Mesendoderm (in vitro differentiated cells): ENCODE measurements around the gene FYN.
"Not testable (repeated sequence)": the region's sequence is repeated elsewhere in the genome, so short reads cannot be mapped to it uniquely, and the experiment has no call there.

Experiments
- DNase-seq: peaks from one replicate; pipeline ENCODE4 v3.0.0; 2013
- H2AK5ac ChIP-seq: 2 replicates; pipeline ENCODE4 v1.6.1; 2013; ENCODE audit warnings: low read length, inconsistent platforms
- H2BK120ac ChIP-seq: 2 replicates; pipeline ENCODE4 v1.6.1; 2013; ENCODE audit warnings: low read depth, mild to moderate bottlenecking, low read length, moderate library complexity, mixed read lengths
- H2BK15ac ChIP-seq: replicated peaks from 2 replicates; pipeline ENCODE4 v1.6.1; 2013; ENCODE audit warnings: low read depth, mild to moderate bottlenecking, moderate library complexity
- H2BK5ac ChIP-seq: 2 replicates; pipeline ENCODE4 v1.6.1; 2013; ENCODE audit warnings: low read length, inconsistent platforms
- H3K18ac ChIP-seq: 2 replicates; pipeline ENCODE4 v1.6.1; 2013; ENCODE audit warnings: mild to moderate bottlenecking, low read length, mixed read lengths
- H3K23ac ChIP-seq: one replicate; pipeline ENCODE4 v1.6.1; 2013; ENCODE audit warnings: low read length
- H3K27ac ChIP-seq: 2 replicates; pipeline ENCODE4 v1.5.1; 2013; ENCODE audit warnings: low read depth, mild to moderate bottlenecking, inconsistent platforms, low read length, moderate library complexity
- H3K27me3 ChIP-seq: 2 replicates; pipeline ENCODE4 v1.6.1; 2013; ENCODE audit warnings: low read length, control low read depth, mild to moderate bottlenecking, inconsistent platforms; ENCODE audit not compliant: insufficient read depth, poor library complexity
- H3K36me3 ChIP-seq: 2 replicates; pipeline ENCODE4 v1.6.1; 2013; ENCODE audit warnings: low read length, inconsistent platforms; ENCODE audit not compliant: control insufficient read depth, insufficient read depth
- H3K4ac ChIP-seq: one replicate; pipeline ENCODE4 v1.6.1; 2013; ENCODE audit warnings: low read depth, mild to moderate bottlenecking, low read length, moderate library complexity
- H3K4me1 ChIP-seq: 2 replicates; pipeline ENCODE4 v1.6.1; 2013; ENCODE audit warnings: low read depth, low read length, inconsistent platforms; ENCODE audit not compliant: control insufficient read depth
- H3K4me2 ChIP-seq: 2 replicates; pipeline ENCODE4 v1.6.1; 2013; ENCODE audit warnings: low read length
- H3K4me3 ChIP-seq: 2 replicates; pipeline ENCODE4 v1.5.1; 2013; ENCODE audit warnings: mild to moderate bottlenecking, low read length
- H3K56ac ChIP-seq: one replicate; pipeline ENCODE4 v1.6.1; 2013; ENCODE audit warnings: low read length
- H3K79me1 ChIP-seq: 2 replicates; pipeline ENCODE4 v1.6.1; 2013; ENCODE audit warnings: low read length, inconsistent platforms
- H3K79me2 ChIP-seq: 2 replicates; pipeline ENCODE4 v1.6.1; 2013; ENCODE audit warnings: mild to moderate bottlenecking, low read length; ENCODE audit not compliant: control insufficient read depth, insufficient read depth
- H3K9ac ChIP-seq: 2 replicates; pipeline ENCODE4 v1.6.1; 2013; ENCODE audit warnings: low read length, inconsistent platforms
- H4K5ac ChIP-seq: one replicate; pipeline ENCODE4 v1.6.1; 2013; ENCODE audit warnings: low read length
- H4K8ac ChIP-seq: one replicate; pipeline ENCODE4 v1.6.1; 2013; ENCODE audit warnings: low read depth, mild to moderate bottlenecking, control low read depth, low read length, moderate library complexity
- WGBS: extraction: QIAGEN DNeasy Blood & Tissue Kit; methylation state at CpG from one replicate; pipeline ENCODE4 v1.1.7; 2013; ENCODE audit warnings: low lambda C conversion rate, missing lambda C conversion rate; ENCODE audit not compliant: insufficient coverage; ENCODE audit errors: extremely low coverage; 5-methylcytosine and 5-hydroxymethylcytosine counted together

Gene FYN

GRCh38 chr6:111916747-111917146, 43.5 kb upstream of the FYN start:
- Histone ChIP-seq H3K79me2 (no peaks in the 10 kb centered on the region), H3K9ac (no peak overlapping the region), H3K4ac (no peak overlapping the region), H3K4me1 (peaks cover 2% of the 10 kb centered on the region), H2BK15ac (no peak overlapping the region), H3K18ac (no peak overlapping the region), H4K5ac (no peak overlapping the region), H3K27ac (no peak overlapping the region), H2BK120ac (no peak overlapping the region), H3K27me3 (no peaks in the 10 kb centered on the region), H2BK5ac (no peak overlapping the region), H3K36me3 (no peaks in the 10 kb centered on the region), H2AK5ac (no peak overlapping the region), H3K56ac (no peak overlapping the region), H3K23ac (no peak overlapping the region), H3K4me3 (no peak overlapping the region), H4K8ac (no peak overlapping the region), H3K4me2 (no peak overlapping the region), H3K79me1 (no peaks in the 10 kb centered on the region)
- DNase-seq = no peak

GRCh38 chr6:111914617-111915016, 41.4 kb upstream of the FYN start:
- Histone ChIP-seq H2AK5ac (no peak overlapping the region), H3K4me2 (no peak overlapping the region), H3K4me1 (no peaks in the 10 kb centered on the region), H3K9ac (no peak overlapping the region), H3K79me2 (no peaks in the 10 kb centered on the region), H3K23ac (no peak overlapping the region), H3K18ac (no peak overlapping the region), H2BK5ac (no peak overlapping the region), H3K56ac (no peak overlapping the region), H3K27me3 (no peaks in the 10 kb centered on the region), H3K36me3 (no peaks in the 10 kb centered on the region), H3K4ac (no peak overlapping the region), H3K4me3 (no peak overlapping the region), H3K27ac (no peak overlapping the region), H2BK15ac (no peak overlapping the region), H2BK120ac (no peak overlapping the region), H4K5ac (no peak overlapping the region), H3K79me1 (no peaks in the 10 kb centered on the region), H4K8ac (no peak overlapping the region)
- WGBS = no CpG with 5 or more reads among the region's 1 CpG
- DNase-seq = no peak

GRCh38 chr6:111912904-111913303, 39.7 kb upstream of the FYN start:
- H3K56ac ChIP-seq = no peak overlapping the region
- no peak overlapping the region for H3K4me3 ChIP-seq
- no peak overlapping the region for H3K4ac ChIP-seq
- no peak overlapping the region for H4K5ac ChIP-seq
- no peak overlapping the region for H3K9ac ChIP-seq
- no peak overlapping the region for H3K18ac ChIP-seq
- no peak overlapping the region for H2BK15ac ChIP-seq
- H3K79me1 ChIP-seq = no peaks in the 10 kb centered on the region
- H2AK5ac ChIP-seq = no peak overlapping the region
- no CpG with 5 or more reads among the region's 2 CpGs for WGBS
- no peak overlapping the region for H4K8ac ChIP-seq
- H3K79me2 ChIP-seq = no peaks in the 10 kb centered on the region
- H2BK120ac ChIP-seq = no peak overlapping the region
- no peaks in the 10 kb centered on the region for H3K4me1 ChIP-seq
- H3K23ac ChIP-seq = no peak overlapping the region
- H2BK5ac ChIP-seq = no peak overlapping the region
- H3K27ac ChIP-seq = no peak overlapping the region
- no peak for DNase-seq
- no peaks in the 10 kb centered on the region for H3K36me3 ChIP-seq
- H3K4me2 ChIP-seq = no peak overlapping the region
- H3K27me3 ChIP-seq = no peaks in the 10 kb centered on the region

- H2BK5ac ChIP-seq = no peak overlapping the region
These were observed 38.2 kb upstream of the FYN start for GRCh38 chr6:111911428-111911827.

GRCh38 chr6:111909238-111909637, 36.0 kb upstream of the FYN start:
- Histone ChIP-seq H4K8ac (no peak overlapping the region), H3K9ac (no peak overlapping the region), H3K27ac (no peak overlapping the region), H2AK5ac (no peak overlapping the region), H3K56ac (no peak overlapping the region), H2BK120ac (no peak overlapping the region), H3K4me3 (no peak overlapping the region), H3K4me1 (no peaks in the 10 kb centered on the region), H3K27me3 (no peaks in the 10 kb centered on the region), H2BK5ac (no peak overlapping the region), H3K23ac (no peak overlapping the region), H3K79me2 (no peaks in the 10 kb centered on the region), H3K4me2 (no peak overlapping the region), H3K18ac (no peak overlapping the region), H3K36me3 (no peaks in the 10 kb centered on the region), H2BK15ac (no peak overlapping the region), H3K4ac (no peak overlapping the region), H3K79me1 (no peaks in the 10 kb centered on the region), H4K5ac (no peak overlapping the region)
- DNase-seq = no peak
- no CpG with 5 or more reads among the region's 3 CpGs for WGBS

More at GRCh38 chr6:111911428-111911827, 38.2 kb upstream of the FYN start:
- Histone ChIP-seq H3K4me3 (no peak overlapping the region), H3K56ac (no peak overlapping the region), H3K27ac (no peak overlapping the region), H4K5ac (no peak overlapping the region), H2BK15ac (no peak overlapping the region), H3K4me2 (no peak overlapping the region), H2BK120ac (no peak overlapping the region), H3K36me3 (no peaks in the 10 kb centered on the region), H3K4ac (no peak overlapping the region), H3K18ac (no peak overlapping the region), H3K4me1 (no peaks in the 10 kb centered on the region), H4K8ac (no peak overlapping the region), H3K27me3 (no peaks in the 10 kb centered on the region), H3K79me1 (no peaks in the 10 kb centered on the region), H3K79me2 (no peaks in the 10 kb centered on the region), H3K23ac (no peak overlapping the region), H2AK5ac (no peak overlapping the region), H3K9ac (no peak overlapping the region)
- no peak for DNase-seq
- WGBS = no CpG with 5 or more reads among the region's 7 CpGs

- H3K4ac ChIP-seq, H3K23ac ChIP-seq, H3K56ac ChIP-seq, H2BK15ac ChIP-seq, H2AK5ac ChIP-seq, H4K5ac ChIP-seq, H3K18ac ChIP-seq, H3K36me3 ChIP-seq, H3K4me2 ChIP-seq, H2BK120ac ChIP-seq, H3K27ac ChIP-seq, H3K27me3 ChIP-seq, H3K79me1 ChIP-seq, H3K4me1 ChIP-seq, DNase-seq, H3K9ac ChIP-seq, H3K4me3 ChIP-seq, H3K79me2 ChIP-seq, H2BK5ac ChIP-seq, H4K8ac ChIP-seq: not testable (repeated sequence)
- WGBS = no CpG with 5 or more reads among the region's 17 CpGs
These were observed 35.1 kb upstream of the FYN start for GRCh38 chr6:111908365-111908764.
